ENCODE measurements around the gene TLK2. TPM values are rescaled to one million over a fixed set of nuclear protein-coding genes. Genes with fewer than 3 reads are reported as not detected.

Gene TLK2
- polyA plus RNA-seq, 4 donors = 58.8 to 72.6 (median 68.8) TPM

GRCh38 chr17:62650587-62650986 is 172.0 kb downstream of the TLK2 start:
- no peak for DNase-seq (ENCODE audit: low read depth in 4 of 4, low spot score in 3 of 4)

GRCh38 chr17:62652251-62653001 is 173.8 kb downstream of the TLK2 start:
- DNase-seq (ENCODE audit: low read depth in 4 of 4, low spot score in 3 of 4) = peak in 1 of 4 donors; percentile 45

- DNase-seq (ENCODE audit: low read depth in 4 of 4, low spot score in 3 of 4) = peak in 3 of 4 donors; percentile 45 to 57 (median 48)
Measured at GRCh38 chr17:62653002-62653825, 174.6 kb downstream of the TLK2 start.

GRCh38 chr17:62653826-62654761 is 175.5 kb downstream of the TLK2 start:
- DNase-seq (ENCODE audit: low read depth in 4 of 4, low spot score in 3 of 4) = peak in 1 of 4 donors; percentile 43

- DNase-seq (ENCODE audit: low read depth in 4 of 4, low spot score in 3 of 4) = no peak
Measured at GRCh38 chr17:62655656-62656055, 177.0 kb downstream of the TLK2 start.

GRCh38 chr17:62656446-62656845 is 177.8 kb downstream of the TLK2 start:
- no peak for DNase-seq (ENCODE audit: low read depth in 4 of 4, low spot score in 3 of 4)

GRCh38 chr17:62657145-62657665 is 178.6 kb downstream of the TLK2 start:
- no peak for DNase-seq (ENCODE audit: low read depth in 4 of 4, low spot score in 3 of 4)

- DNase-seq (ENCODE audit: low read depth in 4 of 4, low spot score in 3 of 4) = no peak
Measured at GRCh38 chr17:62657690-62658089, 179.1 kb downstream of the TLK2 start.

GRCh38 chr17:62658136-62658920 is 179.7 kb downstream of the TLK2 start:
- DNase-seq (ENCODE audit: low read depth in 4 of 4, low spot score in 3 of 4) = no peak

GRCh38 chr17:62660629-62661118 is 182.0 kb downstream of the TLK2 start:
- no peak for DNase-seq (ENCODE audit: low read depth in 4 of 4, low spot score in 3 of 4)

GRCh38 chr17:62661337-62661736 is 182.7 kb downstream of the TLK2 start:
- no peak for DNase-seq (ENCODE audit: low read depth in 4 of 4, low spot score in 3 of 4)

- no peak for DNase-seq (ENCODE audit: low read depth in 4 of 4, low spot score in 3 of 4)
Measured at GRCh38 chr17:62662855-62663254, 184.2 kb downstream of the TLK2 start.

Other genes with a start within 250 kb of the TLK2 start
- under 1 TPM; 0.16 to 0.25 (median 0.17) TPM for gene EFCAB3, start 98.3 kb upstream of the TLK2 start, polyA plus RNA-seq (ENCODE audit: insufficient read length in 4 of 4)
- 10 to 100 TPM; 19.3 to 25.7 (median 22.0) TPM for gene METTL2A, start 54.9 kb upstream of the TLK2 start, polyA plus RNA-seq (ENCODE audit: insufficient read length in 4 of 4)
- 10 to 100 TPM; 66.1 to 93.9 (median 70.7) TPM for gene MRC2, start 148.8 kb downstream of the TLK2 start, polyA plus RNA-seq (ENCODE audit: insufficient read length in 4 of 4)